Gastroesophageal sphincter (tissue), 3 donors: Measurements from ENCODE around the gene DENND5B.

Source experiments
- EP300 ChIP-seq: sonication (generic); formaldehyde crosslinking; IDR thresholded peaks from one replicate; pipeline ENCODE4 v1.6.1; 2017; ENCODE audit warnings: antibody characterized with exemption, mild to moderate bottlenecking
- POLR2AphosphoS5 ChIP-seq: sonication (generic); formaldehyde crosslinking; IDR thresholded peaks from one replicate; pipeline ENCODE4 v1.6.1; 2017; ENCODE audit warnings: antibody characterized with exemption
- TF ChIP-seq, protein P1 (sequence below), 4 experiments: fragments of 200-600 bp in 2 of 4; fragments of 450-650 bp in 2 of 4; sonication (generic) in 1 of 4; IDR thresholded peaks; one replicate each; pipeline ENCODE4 v1.5.1; 2017 to 2019; ENCODE audit warnings: antibody characterized with exemption in 4 of 4, mild to moderate bottlenecking in 2 of 4, moderate library complexity in 2 of 4

DNA sequence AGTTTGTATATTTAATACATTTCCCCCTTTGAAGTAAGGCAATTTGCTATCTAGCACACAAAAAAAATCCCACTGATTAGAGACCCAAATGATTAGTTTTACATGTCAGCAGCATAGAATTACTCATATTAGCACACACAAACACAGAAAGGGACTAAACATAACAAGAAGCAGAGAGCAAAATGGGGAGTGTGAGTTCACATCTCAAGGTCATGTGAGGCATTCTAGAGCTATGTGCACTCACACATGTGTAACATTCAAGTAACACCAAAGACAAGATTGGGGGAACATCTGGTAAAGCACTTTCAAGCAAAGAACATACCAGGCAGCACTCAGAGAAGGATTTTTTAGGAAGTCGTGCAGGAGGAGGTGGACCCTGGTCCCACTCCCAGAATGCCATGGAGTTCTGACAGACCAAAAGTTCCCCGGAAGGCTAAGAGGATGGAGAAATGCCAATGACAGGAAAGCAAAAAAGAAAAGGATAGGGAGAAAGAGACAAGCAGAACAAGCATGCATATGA, 159.2 kb downstream of the DENND5B start:
- TF ChIP-seq, protein P1, sequence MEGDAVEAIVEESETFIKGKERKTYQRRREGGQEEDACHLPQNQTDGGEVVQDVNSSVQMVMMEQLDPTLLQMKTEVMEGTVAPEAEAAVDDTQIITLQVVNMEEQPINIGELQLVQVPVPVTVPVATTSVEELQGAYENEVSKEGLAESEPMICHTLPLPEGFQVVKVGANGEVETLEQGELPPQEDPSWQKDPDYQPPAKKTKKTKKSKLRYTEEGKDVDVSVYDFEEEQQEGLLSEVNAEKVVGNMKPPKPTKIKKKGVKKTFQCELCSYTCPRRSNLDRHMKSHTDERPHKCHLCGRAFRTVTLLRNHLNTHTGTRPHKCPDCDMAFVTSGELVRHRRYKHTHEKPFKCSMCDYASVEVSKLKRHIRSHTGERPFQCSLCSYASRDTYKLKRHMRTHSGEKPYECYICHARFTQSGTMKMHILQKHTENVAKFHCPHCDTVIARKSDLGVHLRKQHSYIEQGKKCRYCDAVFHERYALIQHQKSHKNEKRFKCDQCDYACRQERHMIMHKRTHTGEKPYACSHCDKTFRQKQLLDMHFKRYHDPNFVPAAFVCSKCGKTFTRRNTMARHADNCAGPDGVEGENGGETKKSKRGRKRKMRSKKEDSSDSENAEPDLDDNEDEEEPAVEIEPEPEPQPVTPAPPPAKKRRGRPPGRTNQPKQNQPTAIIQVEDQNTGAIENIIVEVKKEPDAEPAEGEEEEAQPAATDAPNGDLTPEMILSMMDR (IDR thresholded peaks at IDR 0.05), result no peak
- TF ChIP-seq EP300 (no peak), POLR2AphosphoS5 (no peak)
